Measurements from ENCODE around the gene UTS2. TPM values are rescaled to one million over a fixed set of nuclear protein-coding genes. Genes with fewer than 3 reads are reported as not detected.
A peak's percentile ranks its signal among the peaks of the same experiment; 100 is the strongest.

Gene UTS2
- total RNA-seq, 1 donor from 2014 or later = not detected

- DNase-seq = peak; percentile 11
These were observed 42.5 kb downstream of the UTS2 start for GRCh38 chr1:7810395-7810794.

GRCh38 chr1:7809742-7810141 is 43.1 kb downstream of the UTS2 start:
- no peak for DNase-seq

GRCh38 chr1:7808253-7808844 is 44.5 kb downstream of the UTS2 start:
- no peak for DNase-seq

GRCh38 chr1:7805460-7805859 is 47.4 kb downstream of the UTS2 start:
- DNase-seq = no peak

Other genes starting within 250 kb of the UTS2 start
- 39.5 TPM for gene VAMP3, start 81.8 kb downstream of the UTS2 start, total RNA-seq
- 3.3 TPM for gene PER3, start 68.8 kb downstream of the UTS2 start, total RNA-seq
- gene TNFRSF9, start 87.8 kb upstream of the UTS2 start, total RNA-seq = not detected
- 112 TPM for gene PARK7, start 108.6 kb upstream of the UTS2 start, total RNA-seq
- 19.7 TPM for gene ERRFI1, start 173.2 kb upstream of the UTS2 start, total RNA-seq